Activated effector memory CD4-positive, alpha-beta T cell treated with anti-CD3 and anti-CD28 coated beads, Interleukin-2, amount 50 U/mL, for 16 hours (primary cell): ENCODE results near the gene SMIM35.

Source experiments
- DNase-seq: peaks from one replicate; pipeline ENCODE4 v3.0.0-alpha.2; 2020

Gene SMIM35

GRCh38 chr11:118055966-118056365 is 30.8 kb downstream of the SMIM35 start:
- DNase-seq, result peak; percentile 57

DNA sequence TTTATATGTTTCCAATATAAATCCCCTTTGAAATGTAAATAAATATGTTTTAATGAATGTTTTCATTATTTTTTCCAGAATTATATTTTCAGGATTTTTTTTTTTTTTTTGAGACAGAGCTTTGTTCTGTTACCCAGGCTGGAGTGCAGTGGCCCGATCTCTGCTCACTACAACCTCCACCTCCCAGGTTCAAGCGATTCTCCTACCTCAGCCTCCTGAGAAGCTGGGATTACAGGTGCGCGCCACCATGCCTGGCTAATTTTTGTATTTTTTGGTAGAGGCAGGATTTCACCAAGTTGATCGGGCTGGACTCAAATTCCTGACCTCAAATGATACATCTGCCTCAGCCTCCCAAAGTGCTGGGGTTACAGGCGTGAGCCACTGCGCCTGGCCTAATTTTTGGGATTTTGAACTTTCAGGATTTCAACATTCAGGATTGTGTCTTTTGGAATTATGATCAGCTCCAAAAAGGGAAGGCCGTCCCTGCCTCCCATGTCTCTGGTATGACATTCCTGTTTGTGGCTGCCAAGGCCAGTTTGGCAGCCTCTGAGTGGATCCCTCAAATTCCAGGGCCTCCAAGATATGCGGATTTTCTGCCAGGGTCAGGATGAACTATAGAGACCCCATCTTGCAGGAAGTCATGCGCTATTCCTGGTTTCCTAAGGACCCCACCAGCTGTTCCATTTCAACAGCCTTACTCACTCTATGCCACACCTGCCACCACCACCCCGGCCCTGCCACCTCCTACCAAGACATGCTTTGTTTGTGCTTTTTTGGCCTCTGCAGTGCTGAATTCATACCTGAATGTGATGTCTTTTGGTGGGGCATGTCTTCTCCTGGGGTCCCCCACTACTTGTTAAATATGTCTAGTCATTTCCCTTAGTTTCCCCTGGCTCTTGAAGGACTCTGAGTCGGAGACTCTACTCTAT is 31.8 kb downstream of the SMIM35 start:
- peak; percentile 28 for DNase-seq

DNA sequence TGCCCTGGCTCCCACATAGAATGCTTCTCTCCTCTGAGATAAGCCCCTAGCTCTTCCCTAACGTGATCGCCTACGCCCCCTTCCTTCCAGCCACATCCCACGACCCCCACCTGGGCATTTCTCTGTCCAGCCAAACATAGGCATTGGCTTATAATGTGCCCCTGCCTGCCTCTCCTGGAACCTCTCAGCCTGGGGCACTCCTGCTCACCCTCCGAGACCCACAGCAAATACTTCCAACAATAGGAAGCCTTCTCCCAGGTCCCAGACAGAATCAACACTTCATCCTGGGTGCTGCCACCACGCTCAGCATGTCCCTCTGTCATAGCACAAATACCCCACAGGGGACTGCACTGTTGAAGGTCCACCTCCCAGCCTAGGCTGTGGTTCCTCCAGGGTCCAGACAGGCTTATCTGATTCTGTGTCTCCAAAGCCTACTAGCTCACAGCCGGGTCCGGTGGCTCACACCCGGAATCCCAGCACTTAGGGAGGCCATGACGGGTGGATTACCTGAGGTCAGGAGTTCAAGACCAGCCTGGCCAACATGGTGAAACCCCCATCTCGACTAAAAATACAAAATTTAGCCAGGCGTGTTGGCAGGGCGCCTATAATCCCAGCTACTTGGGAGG is 34.1 kb downstream of the SMIM35 start:
- peak; percentile 62 for DNase-seq

DNA sequence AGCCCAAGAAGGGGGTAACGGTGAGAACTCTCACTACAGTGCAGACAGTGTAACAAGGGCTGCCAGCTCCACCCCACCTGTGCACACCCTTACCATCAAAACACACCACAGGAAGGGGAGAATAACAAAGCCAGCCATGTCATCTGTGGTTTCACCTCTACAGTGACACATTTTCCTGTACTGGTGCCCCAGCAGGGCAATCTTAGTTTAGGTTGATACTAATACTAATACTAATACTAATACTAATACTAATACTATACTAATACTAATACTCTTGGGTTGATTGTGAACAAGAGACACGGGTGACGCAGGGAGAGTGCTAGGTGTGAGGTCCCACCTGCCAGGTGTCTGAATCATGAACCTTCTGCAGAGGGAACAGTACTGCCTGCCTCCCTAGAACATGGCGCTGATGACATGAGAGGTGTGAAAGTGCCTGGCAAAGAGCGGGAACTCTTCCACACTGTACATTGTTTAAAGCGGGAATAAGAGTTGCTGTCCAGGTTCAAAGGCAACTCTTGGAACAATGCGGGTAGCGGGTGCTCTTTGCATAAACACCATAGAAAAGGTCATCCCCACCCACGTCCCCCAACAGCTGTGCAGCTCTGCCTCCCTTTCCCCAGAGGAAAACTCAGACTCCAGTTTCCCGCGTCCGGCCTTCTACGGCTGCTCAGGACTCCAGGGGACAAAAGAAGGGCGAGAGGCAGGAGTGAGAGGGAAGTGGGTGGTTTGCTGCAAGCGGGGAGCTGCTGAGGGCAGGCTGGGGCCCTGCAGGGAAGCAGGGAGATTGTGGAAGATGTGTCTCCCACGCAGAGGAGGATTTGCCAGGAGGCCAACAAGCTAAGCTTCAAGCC is 34.9 kb downstream of the SMIM35 start:
- DNase-seq, result peak; percentile 85

GRCh38 chr11:118051136-118051610 is 35.6 kb downstream of the SMIM35 start:
- no peak for DNase-seq

DNA sequence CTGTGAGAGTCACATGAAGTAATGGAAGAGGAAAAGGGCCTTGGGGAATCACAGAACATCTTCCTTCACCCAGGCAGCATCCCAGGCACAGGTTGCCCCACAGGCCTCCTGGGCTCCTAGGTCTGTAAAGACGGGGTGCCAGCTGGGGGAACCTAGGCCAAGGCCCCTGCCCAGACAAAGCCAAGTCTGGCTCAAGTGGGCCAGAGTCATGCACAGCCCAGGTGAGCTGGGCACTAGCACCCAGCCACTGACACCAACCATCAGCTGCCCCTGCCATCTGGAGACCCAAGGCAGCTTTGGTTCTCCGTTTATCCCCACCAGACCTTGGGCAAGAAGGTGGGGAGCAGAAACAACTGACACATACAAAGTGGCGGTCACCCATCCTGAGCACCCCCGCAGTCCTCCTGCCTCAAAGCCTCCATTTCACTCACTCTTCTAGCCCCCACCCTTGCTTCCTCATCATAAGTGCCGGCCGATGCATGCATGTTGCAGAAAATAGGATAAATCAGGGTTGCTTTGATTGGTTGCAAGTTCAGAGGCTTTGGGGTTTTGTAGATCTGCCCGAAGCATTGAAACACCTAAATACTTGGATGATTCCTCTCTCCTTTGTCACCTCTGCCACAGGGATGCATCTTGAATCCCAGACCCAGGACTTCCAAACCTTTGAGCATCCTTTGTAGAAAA is 36.4 kb downstream of the SMIM35 start:
- no peak for DNase-seq

DNA sequence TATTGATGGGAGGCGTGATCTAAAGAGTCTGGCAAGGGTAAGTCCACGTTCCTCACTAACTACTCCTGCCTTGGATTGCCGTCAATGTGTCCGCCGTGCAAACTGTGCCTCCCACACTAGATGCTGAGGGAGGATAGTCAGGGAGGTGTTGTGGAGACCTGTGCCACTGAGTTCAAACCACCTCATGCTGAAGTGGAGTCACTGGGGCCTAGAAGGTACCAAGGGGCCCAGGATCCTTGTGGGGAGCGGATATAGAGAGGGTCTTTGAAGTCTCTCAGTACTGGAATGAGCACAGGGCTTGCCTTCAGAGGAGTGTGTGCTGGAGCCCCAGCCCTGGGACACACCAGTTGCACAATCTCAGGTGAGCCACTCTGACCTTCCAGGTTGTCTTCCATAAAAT is 37.0 kb downstream of the SMIM35 start:
- no peak for DNase-seq

- DNase-seq, result no peak
Measured at GRCh38 chr11:118048472-118049370, 38.0 kb downstream of the SMIM35 start.

DNA sequence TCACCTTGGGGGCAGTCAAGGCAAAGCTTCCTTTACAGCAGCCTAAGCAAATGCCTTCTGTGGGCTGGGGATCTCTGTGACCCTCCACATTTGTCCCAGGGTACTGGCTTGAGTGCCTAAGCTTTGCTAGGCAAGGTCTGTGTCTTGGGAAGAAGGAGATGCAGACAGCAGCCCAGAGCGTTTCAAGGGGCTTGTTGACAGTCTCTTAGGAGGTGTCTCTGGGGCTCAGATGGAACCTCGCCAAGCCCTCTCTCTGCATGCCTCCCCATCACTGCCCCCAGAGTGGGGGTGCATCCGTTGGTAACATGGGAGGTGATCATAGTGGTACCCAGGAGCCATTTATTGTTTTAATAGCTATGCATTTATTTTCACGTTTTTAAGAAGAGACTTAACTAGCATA is 39.0 kb downstream of the SMIM35 start:
- DNase-seq, result no peak

DNA sequence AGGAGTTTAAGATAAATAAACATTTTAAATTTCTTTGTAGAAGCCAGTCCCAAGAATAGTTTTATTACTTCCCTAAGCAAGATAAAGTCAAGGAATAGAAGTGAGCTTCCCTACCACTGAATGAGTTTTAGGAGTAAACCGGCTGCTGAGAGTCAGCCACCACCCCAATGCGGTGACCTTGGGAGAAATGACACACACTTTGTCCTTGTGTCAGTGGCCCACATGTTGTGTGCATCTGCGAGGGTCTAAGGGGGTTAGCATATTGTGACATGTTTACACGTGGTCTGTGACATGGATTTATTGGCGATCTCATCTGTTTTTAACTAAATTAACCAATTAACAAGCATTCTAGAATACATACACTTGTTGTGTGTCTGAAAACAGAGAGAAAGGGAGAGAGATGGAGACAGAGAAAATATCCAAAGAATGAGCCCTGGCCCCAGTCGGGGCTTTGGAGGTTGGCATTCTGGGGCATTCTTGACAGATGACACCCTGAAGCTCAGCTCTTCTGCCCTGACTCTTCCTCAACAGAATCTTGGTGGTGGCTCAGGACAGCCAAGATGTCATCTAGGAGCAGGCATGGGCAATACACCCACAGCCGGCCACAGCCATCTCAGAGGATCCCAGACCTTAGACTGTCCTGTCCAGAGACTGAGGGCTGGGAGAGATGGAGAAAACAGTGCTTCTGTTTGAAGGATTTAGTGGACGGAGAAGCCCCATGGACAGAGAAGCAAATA is 39.6 kb downstream of the SMIM35 start:
- no peak for DNase-seq

DNA sequence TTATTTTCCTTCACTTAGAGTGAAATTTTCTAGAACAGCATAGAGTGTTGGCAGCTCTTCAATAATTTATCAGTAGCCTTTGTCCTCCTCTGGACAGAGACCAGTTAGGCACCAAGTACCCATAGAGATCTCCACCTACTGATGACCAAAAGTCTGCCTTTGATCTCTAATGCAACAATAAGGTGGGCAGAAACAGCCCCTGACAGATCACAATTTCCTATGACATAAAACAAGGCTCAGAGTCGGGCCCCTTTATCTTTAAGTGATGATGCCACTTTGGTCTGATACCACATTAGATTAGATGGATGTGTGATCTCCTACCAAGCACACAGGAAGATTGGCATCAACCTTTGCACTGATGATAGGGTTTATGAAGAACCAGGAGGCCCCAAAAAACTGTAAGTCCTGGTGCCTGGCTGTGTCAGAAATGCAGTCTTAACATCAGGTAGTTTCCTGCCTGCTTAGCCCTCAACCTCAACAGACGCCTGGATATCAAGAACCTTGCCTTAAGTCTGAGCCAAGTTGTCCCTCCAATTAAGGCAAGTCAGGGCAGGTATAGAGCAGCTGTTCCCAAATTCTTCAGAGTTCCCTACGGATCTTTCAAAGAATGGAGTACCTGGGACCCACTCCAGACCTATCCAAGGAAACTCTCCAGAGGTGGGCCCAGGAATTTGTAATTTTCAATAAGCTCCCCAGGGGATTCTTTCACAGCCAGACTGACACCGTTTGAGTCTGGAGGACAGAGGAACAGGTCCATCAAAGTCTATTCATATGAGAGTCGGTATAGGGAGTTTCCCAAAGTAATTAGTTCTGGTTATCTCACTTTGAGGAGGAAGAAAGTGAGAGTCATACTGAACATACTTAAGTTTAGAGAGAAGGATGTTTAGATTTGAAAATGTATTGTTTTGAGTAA is 40.5 kb downstream of the SMIM35 start:
- peak; percentile 72 for DNase-seq

- DNase-seq, result no peak
Measured at GRCh38 chr11:118045191-118045590, 41.6 kb downstream of the SMIM35 start.

- no peak for DNase-seq
Measured at GRCh38 chr11:118042796-118043195, 44.0 kb downstream of the SMIM35 start.

DNA sequence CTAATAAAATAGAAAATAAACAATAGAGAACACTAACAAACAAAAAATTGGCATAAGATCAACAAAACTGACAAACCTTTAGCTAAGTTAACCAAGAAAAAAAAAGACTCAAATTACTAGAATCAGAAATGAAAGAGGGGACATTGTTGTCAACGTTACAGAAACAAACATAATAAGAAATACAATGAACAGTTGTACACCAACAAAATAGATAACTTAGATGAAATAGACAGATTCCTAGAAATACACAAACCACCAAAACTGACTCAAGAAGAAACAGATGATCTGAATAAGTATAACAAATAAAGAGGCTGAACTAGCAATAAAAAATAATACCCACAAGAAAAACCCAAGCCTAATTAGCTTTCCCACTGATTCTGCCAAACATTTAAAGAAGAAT is 44.6 kb downstream of the SMIM35 start:
- DNase-seq, result no peak

DNA sequence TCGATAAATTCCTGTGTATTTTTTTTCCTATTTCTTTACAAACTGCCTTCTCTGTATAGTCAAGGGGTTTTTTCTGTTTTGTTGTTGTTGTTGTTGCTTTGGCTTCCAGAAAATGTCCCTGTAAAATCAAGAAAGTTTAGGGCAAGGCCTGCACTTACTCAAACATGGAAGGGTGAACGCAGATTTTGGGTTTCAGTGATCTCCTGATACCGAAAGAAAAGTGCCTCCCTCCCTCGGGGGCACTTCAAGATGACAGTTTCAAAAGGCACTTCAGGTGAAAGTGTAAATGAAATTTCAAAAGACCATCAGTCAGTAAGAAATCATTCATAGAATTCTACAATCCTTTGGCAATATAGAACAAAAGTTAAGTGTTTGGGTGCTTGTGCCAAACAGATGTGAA is 53.3 kb downstream of the SMIM35 start:
- DNase-seq, result no peak

DNA sequence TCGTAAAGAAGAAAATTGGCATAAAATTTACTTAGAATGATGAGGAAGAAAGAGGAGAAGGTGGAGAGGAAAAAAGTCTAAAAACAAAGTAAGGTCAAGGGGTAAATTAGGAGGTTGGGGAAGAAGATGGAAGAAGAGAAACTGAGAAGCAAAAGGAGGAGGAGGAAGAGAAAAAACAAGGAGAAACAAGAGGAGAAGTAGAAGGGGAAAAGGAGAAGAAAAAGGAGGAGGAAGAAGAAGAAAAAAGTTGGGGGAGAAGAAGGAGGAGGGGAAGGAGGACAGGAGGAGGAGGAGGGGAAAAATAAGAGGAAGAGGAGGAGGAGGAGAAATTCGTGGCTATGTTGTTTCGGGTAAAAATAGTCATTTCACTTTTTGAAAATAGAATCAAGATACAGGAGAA is 58.1 kb downstream of the SMIM35 start:
- no peak for DNase-seq

- DNase-seq, result no peak
Measured at GRCh38 chr11:118027694-118028093, 59.1 kb downstream of the SMIM35 start.

DNA sequence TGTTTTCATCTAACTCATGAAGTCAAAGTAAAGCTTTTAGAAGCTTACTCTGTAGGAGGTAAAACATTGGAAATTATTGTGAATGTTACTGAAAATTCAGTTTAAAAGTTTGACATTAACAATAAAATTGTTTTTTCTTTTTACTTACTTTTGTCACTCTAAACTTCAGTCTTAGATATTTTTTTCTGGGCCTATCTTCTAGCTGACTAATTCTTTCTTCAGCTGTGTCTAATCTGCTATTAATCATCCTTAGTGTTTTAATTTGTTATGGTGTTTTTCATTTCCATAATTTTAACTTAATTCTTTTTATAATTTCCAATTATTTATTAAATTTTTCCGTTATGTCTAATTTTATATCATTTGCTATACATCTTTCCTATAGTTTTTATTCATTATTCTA is 65.6 kb downstream of the SMIM35 start:
- no peak for DNase-seq

GRCh38 chr11:118018401-118018800 is 68.4 kb downstream of the SMIM35 start:
- no peak for DNase-seq
